Psoas muscle (tissue), 8 donors: ENCODE data around the gene CD6. TPM values are rescaled to one million over a fixed set of nuclear protein-coding genes. Genes with fewer than 3 reads are reported as not detected.

Source experiments
- ATAC-seq, 4 donors: fragments of 200-7000 bp; cut with Tn5 transposase; one replicate each; pipeline ENCODE4 v1.9.1; 2020; ENCODE audit warnings: moderate library complexity in 3 of 4, mild to moderate bottlenecking in 2 of 4
- DNase-seq, 2 donors: peaks; one replicate each; pipeline ENCODE4 v3.0.0-alpha.2; 2020
- H3K27ac ChIP-seq: fragments of 200-600 bp; one replicate; pipeline ENCODE4 v1.8.0; 2022
- H3K27me3 ChIP-seq, 3 donors: fragments of 200-600 bp in 1 of 3; one replicate each; pipeline versions ENCODE4 v1.6.1 to v1.8.0; 2013 to 2022; ENCODE audit warnings: low read length in 2 of 3, mild to moderate bottlenecking in 2 of 3, moderate library complexity in 1 of 3; ENCODE audit not compliant: insufficient read depth in 3 of 3
- H3K36me3 ChIP-seq, 2 donors: fragments of 200-600 bp in 1 of 2; one replicate each; pipeline versions ENCODE4 v1.6.1 to v1.8.0; 2013 to 2022; ENCODE audit warnings: low read depth in 1 of 2, mild to moderate bottlenecking in 1 of 2, moderate library complexity in 1 of 2; ENCODE audit not compliant: insufficient read depth in 1 of 2
- H3K4me1 ChIP-seq: fragments of 200-600 bp; one replicate; pipeline ENCODE4 v1.8.0; 2022
- H3K4me3 ChIP-seq: fragments of 200-600 bp; one replicate; pipeline ENCODE4 v1.8.0; 2022; ENCODE audit warnings: mild to moderate bottlenecking
- H3K9me3 ChIP-seq: fragments of 200-600 bp; one replicate; pipeline ENCODE4 v1.8.0; 2022
- CTCF ChIP-seq: fragments of 200-600 bp; IDR thresholded peaks from one replicate; pipeline ENCODE4 v1.8.0; 2022; ENCODE audit warnings: antibody characterized with exemption
- WGBS, 3 donors: extraction: QIAGEN DNeasy Blood & Tissue Kit; methylation state at CpG; one replicate each; pipeline versions ENCODE4 v1.1.6 to v1.1.7; 2013; 5-methylcytosine and 5-hydroxymethylcytosine counted together
- intact Hi-C, 2 donors: fragments of 100-400 bp; cut with DNase I; formaldehyde crosslinking; loops; one replicate each; pipeline versions ENCODE4 v1.11.0 to v1.14.2; 2022
- polyA plus RNA-seq, 3 donors: library from polyadenylated mRNA; stranded (reverse); fragments of 200-250 nt; gene quantifications; one replicate each; pipeline ENCODE4 v1.2.3, GENCODE V29; 2013
- total RNA-seq, 4 donors: library from RNA; stranded (reverse); fragmentation: NEBNext Ultra II Directional in 2 of 4; extraction: Animal tissue kit (Norgen Biotek cat#: 25700) in 2 of 4; gene quantifications; one replicate each; pipeline versions ENCODE4 v1.2.1 to v1.2.4, GENCODE V29; 2021 to 2023
- donor health status: healthy with polysubstance abuse.
- donor health status: DM: no; HTN: no; CAD: no; lungs with moderate emphysema.
- donor health status: Bipolar disorder and iron deficiency.
- donor health status: healthy.
- donor health status: DM: yes; HTN: yes; CAD: no.
- donor health status: DM: no; HTN: no; CAD: no.
- donor health status: DM: no; HTN: no; CAD: no.
- donor health status: DM: yes; HTN: yes; CAD: no.

Gene CD6
- total and polyA plus RNA-seq, 7 donors: 0.05 to 0.74 (median 0.43) TPM

GRCh38 chr11:60945295-60945667, 26.2 kb upstream of the CD6 start:
- Histone ChIP-seq H3K27me3 (no peaks in the 10 kb centered on the region), H3K4me1 (no peaks in the 10 kb centered on the region), H3K36me3 (peaks cover 0 to 5% of the 10 kb centered on the region in 2 donors), H3K4me3 (no peak overlapping the region), H3K9me3 (no peaks in the 10 kb centered on the region), H3K27ac (no peak overlapping the region)
- intact Hi-C loops: no loop called here
- 95 to 99% (median 99%) methylated on average over 5 of the region's 5 CpGs for WGBS, 3 donors
- TF ChIP-seq CTCF: no peak
- ATAC-seq (no peak), DNase-seq (no peak)

DNA sequence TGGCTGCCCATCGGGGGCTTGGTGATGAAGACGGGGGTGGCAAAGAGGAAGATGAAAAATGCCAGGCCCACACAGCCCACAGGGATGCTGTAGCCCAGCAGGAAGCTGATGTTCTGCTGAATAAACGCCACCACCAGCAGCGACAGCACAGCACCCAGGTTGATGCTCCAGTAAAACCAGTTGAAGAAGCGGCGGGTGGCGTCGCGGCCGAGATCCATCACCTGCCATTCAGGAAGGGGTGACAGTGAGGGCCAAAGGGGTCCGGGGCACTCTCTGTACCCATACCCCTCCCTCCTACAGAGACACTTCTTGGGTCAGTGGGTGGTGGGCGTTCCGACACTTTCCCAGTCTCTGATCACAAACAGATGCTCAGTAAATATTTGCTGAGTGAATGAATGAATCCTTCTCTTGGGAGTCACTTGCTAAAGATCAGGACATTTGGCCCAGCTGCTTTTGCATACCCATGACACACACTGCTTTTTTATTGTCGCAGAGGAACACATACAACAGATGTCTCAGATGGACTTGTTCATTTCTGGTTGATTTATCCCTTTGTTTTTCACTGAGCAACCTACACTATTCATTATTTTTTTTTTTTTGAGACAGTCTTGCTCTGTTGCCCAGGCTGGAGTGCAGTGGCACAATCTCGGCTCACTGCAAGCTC, 24.7 kb upstream of the CD6 start:
- no peaks in the 10 kb centered on the region for H3K4me1 ChIP-seq
- intact Hi-C loops: no loop called here
- TF ChIP-seq CTCF: no peak

GRCh38 chr11:60947700-60948099, 23.8 kb upstream of the CD6 start:
- Histone ChIP-seq H3K4me1 (no peaks in the 10 kb centered on the region), H3K36me3 (no peaks in the 10 kb centered on the region), H3K9me3 (no peaks in the 10 kb centered on the region), H3K27ac (no peak overlapping the region), H3K4me3 (no peak overlapping the region), H3K27me3 (peaks cover 0 to 3% (median 0%) of the 10 kb centered on the region in 3 donors)
- DNase-seq (no peak), ATAC-seq (no peak)
- no peak for TF ChIP-seq CTCF
- intact Hi-C loops: no loop called here
- WGBS, 3 donors: 47 to 53% (median 48%) methylated on average over 2 of the region's 2 CpGs

More for the DNA sequence above, 24.7 kb upstream of the CD6 start:
- Histone ChIP-seq H3K27me3 (peaks cover 0 to 3% (median 0%) of the 10 kb centered on the region in 3 donors), H3K4me3 (no peak overlapping the region), H3K27ac (no peak overlapping the region), H3K9me3 (no peaks in the 10 kb centered on the region), H3K36me3 (peaks cover 0 to 4% of the 10 kb centered on the region in 2 donors)
- 73 to 76% (median 74%) methylated on average over 15 of the region's 15 CpGs for WGBS, 3 donors
- no peak for DNase-seq
- ATAC-seq: no peak

DNA sequence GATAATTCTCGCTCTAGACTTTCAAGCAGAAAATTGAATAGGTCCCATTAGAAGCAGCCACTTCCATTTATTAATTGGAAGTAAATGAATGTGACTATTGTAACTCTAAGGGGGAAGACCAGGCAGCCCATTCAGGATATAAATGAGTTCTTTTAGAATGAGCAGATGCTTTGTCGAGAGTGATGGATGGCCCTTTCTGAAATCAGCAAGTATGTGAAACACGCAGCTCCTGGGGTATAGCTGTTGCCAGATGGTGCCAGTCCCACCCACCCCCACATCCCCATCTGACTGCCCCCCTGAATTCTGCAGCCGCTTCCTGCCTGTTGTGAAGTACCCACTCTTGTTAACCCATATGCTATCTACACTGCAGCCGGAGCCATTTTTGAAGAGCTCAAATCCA, 23.2 kb upstream of the CD6 start:
- H3K27ac ChIP-seq: no peak overlapping the region
- no peak for DNase-seq
- H3K4me1 ChIP-seq: no peaks in the 10 kb centered on the region
- peaks cover 0 to 3% (median 0%) of the 10 kb centered on the region in 3 donors for H3K27me3 ChIP-seq
- no peak for ATAC-seq
- intact Hi-C loops: no loop called here
- H3K4me3 ChIP-seq: no peak overlapping the region
- 56 to 76% (median 72%) methylated on average over 5 of the region's 5 CpGs for WGBS, 3 donors
- no peaks in the 10 kb centered on the region for H3K36me3 ChIP-seq
- no peaks in the 10 kb centered on the region for H3K9me3 ChIP-seq
- no peak for TF ChIP-seq CTCF

DNA sequence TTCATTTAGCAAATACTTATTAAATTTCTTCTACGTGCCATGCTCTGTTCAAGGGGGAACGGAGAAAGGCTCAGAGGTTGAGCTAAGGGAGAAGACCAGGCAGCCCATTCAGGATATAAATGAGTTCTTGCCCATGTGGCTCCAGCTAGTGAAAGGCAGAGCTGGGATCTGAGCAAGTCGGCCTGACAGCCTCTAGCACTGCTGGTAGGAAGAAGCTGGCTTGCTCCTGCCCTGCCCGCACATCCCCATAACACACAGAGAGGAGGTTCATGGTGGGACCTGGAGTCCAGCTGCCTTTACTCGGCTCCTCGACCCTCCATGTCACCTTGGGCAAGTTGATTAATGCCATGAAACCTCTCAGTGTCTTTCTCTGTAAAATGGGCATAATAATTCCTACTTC, 21.5 kb upstream of the CD6 start:
- H3K27me3 ChIP-seq: peaks cover 0 to 3% (median 0%) of the 10 kb centered on the region in 3 donors
- H3K9me3 ChIP-seq: no peaks in the 10 kb centered on the region
- no peaks in the 10 kb centered on the region for H3K36me3 ChIP-seq
- 64 to 72% (median 67%) methylated on average over 6 of the region's 6 CpGs for WGBS, 3 donors
- H3K4me3 ChIP-seq: peak overlapping the region; percentile 63
- intact Hi-C loops: no loop called here
- ATAC-seq (no peak), DNase-seq (no peak)
- no peak overlapping the region for H3K27ac ChIP-seq
- no peaks in the 10 kb centered on the region for H3K4me1 ChIP-seq
- no peak for TF ChIP-seq CTCF
